Body of pancreas (tissue), 4 donors: ENCODE results near the gene EPHB1. TPM values are rescaled to one million over a fixed set of nuclear protein-coding genes. Genes with fewer than 3 reads are reported as not detected.

ENCODE experiments used
- ATAC-seq: fragments of 150-250 bp; one replicate; pipeline ENCODE4 v1.9.1; 2016
- DNase-seq, 4 donors: peaks; one replicate each; pipeline ENCODE4 v3.0.0-alpha.2; 2019
- H3K27ac ChIP-seq, 4 donors: fragments of 200-600 bp; sonication (generic); 1 replicate in 3 of 4; 2 replicates in 1 of 4; pipeline versions ENCODE4 v1.5.1 to v1.6.1; 2016 to 2019; ENCODE audit warnings: mild to moderate bottlenecking in 1 of 4, mixed read lengths in 1 of 4, moderate library complexity in 1 of 4
- H3K27me3 ChIP-seq, 2 donors: fragments of 200-600 bp; sonication (generic); one replicate each; pipeline ENCODE4 v1.6.0; 2016; ENCODE audit warnings: mild to moderate bottlenecking in 1 of 2
- H3K36me3 ChIP-seq, 2 donors: fragments of 200-600 bp; sonication (generic); replicated peaks in 1 of 2; 2 replicates each; pipeline ENCODE4 v1.5.1; 2016; ENCODE audit warnings: low read depth in 2 of 2; ENCODE audit not compliant: insufficient read depth in 1 of 2
- H3K4me1 ChIP-seq: fragments of 200-600 bp; sonication (generic); one replicate; pipeline ENCODE4 v1.6.0; 2016
- H3K4me3 ChIP-seq, 2 donors: fragments of 200-600 bp; sonication (generic); 1 replicate in 1 of 2; 2 replicates in 1 of 2; pipeline ENCODE4 v1.5.1; 2016 to 2019
- H3K9me3 ChIP-seq, 3 donors: fragments of 200-600 bp; sonication (generic); 1 replicate in 2 of 3; 2 replicates in 1 of 3; pipeline ENCODE4 v1.5.1; 2016
- CTCF ChIP-seq, 7 experiments: fragments of 450-650 bp in 4 of 7; fragments of 200-600 bp in 3 of 7; sonication (generic) in 3 of 7; IDR thresholded peaks; one replicate each; pipeline ENCODE4 v1.5.1; 2016 to 2019; ENCODE audit warnings: antibody characterized with exemption in 7 of 7
- POLR2A ChIP-seq, 3 donors: fragments of 450-650 bp; IDR thresholded peaks; one replicate each; pipeline ENCODE4 v1.6.1; 2016; ENCODE audit warnings: antibody characterized with exemption in 3 of 3, mild to moderate bottlenecking in 2 of 3
- whole genome bisulfite sequencing, 2 donors: methylation state at CpG; one replicate each; pipeline ENCODE4 v1.1.5; 2017; 5-methylcytosine and 5-hydroxymethylcytosine counted together
- intact Hi-C: fragments of 100-400 bp; cut with DNase I; formaldehyde crosslinking; loops from one replicate; pipeline ENCODE4 v1.15.1; 2023
- total RNA-seq, 2 donors: library from RNA; depleted of rRNA; stranded (reverse); fragments of >200 nt; gene quantifications; one replicate each; pipeline ENCODE4 v1.1.0, GENCODE V29; 2016

The EPHB1 gene
- total RNA-seq, 2 donors from 2014 or later = 1.3 TPM; not detected in 1

GRCh38 chr3:135218782-135219181 is 423.7 kb downstream of the EPHB1 start:
- Histone ChIP-seq H3K9me3 (no peaks in the 10 kb centered on the region), H3K4me3 (no peak overlapping the region), H3K4me1 (no peaks in the 10 kb centered on the region), H3K27ac (no peak overlapping the region), H3K27me3 (no peaks in the 10 kb centered on the region), H3K36me3 (no peaks in the 10 kb centered on the region)
- TF ChIP-seq CTCF (IDR thresholded peaks at IDR 0.05) (no peak), POLR2A (IDR thresholded peaks at IDR 0.05) (no peak)
- ATAC-seq = no peak
- 75 to 78% methylated on average over 4 of the region's 4 CpGs for WGBS, 2 donors
- intact Hi-C loops = no loop called here
- DNase-seq = no peak

GRCh38 chr3:135224815-135225362 is 429.8 kb downstream of the EPHB1 start:
- Histone ChIP-seq H3K9me3 (no peaks in the 10 kb centered on the region), H3K4me1 (no peaks in the 10 kb centered on the region), H3K4me3 (no peak overlapping the region), H3K27ac (no peak overlapping the region), H3K27me3 (no peaks in the 10 kb centered on the region), H3K36me3 (no peaks in the 10 kb centered on the region)
- WGBS, 2 donors = 58 to 59% methylated on average over 5 of the region's 5 CpGs
- TF ChIP-seq CTCF (IDR thresholded peaks at IDR 0.05) (no peak), POLR2A (IDR thresholded peaks at IDR 0.05) (no peak)
- no peak for ATAC-seq
- intact Hi-C loops = no loop called here
- DNase-seq = no peak

GRCh38 chr3:135226057-135226456 is 431.0 kb downstream of the EPHB1 start:
- Histone ChIP-seq H3K27me3 (no peaks in the 10 kb centered on the region), H3K27ac (no peak overlapping the region), H3K9me3 (no peaks in the 10 kb centered on the region), H3K36me3 (no peaks in the 10 kb centered on the region), H3K4me1 (no peaks in the 10 kb centered on the region), H3K4me3 (no peak overlapping the region)
- WGBS, 2 donors = 69 to 76% methylated on average over 6 of the region's 6 CpGs
- TF ChIP-seq POLR2A (IDR thresholded peaks at IDR 0.05) = no peak
- TF ChIP-seq CTCF (IDR thresholded peaks at IDR 0.05) = no peak
- DNase-seq (peak in 1 of 4 donors; percentile 11), ATAC-seq (no peak)
- intact Hi-C loops = no loop called here

- intact Hi-C loops = no loop called here
- Histone ChIP-seq H3K9me3 (no peaks in the 10 kb centered on the region), H3K27me3 (no peaks in the 10 kb centered on the region), H3K27ac (no peak overlapping the region), H3K4me3 (no peak overlapping the region), H3K36me3 (no peaks in the 10 kb centered on the region), H3K4me1 (no peaks in the 10 kb centered on the region)
- 36 to 40% methylated on average over 3 of the region's 3 CpGs for WGBS, 2 donors
- TF ChIP-seq CTCF (IDR thresholded peaks at IDR 0.05) (no peak), POLR2A (IDR thresholded peaks at IDR 0.05) (no peak)
- ATAC-seq (no peak), DNase-seq (no peak)
Measured at GRCh38 chr3:135228201-135228600, 433.1 kb downstream of the EPHB1 start.

GRCh38 chr3:135229018-135229495 is 434.0 kb downstream of the EPHB1 start:
- 10 to 14% methylated on average over 5 of the region's 5 CpGs for WGBS, 2 donors
- DNase-seq (peak in 2 of 4 donors; percentile 10 to 11), ATAC-seq (no peak)
- no peaks in the 10 kb centered on the region for H3K9me3 ChIP-seq
- intact Hi-C loops = no loop called here
- no peaks in the 10 kb centered on the region for H3K4me1 ChIP-seq
- H3K27ac ChIP-seq = no peak overlapping the region
- no peak overlapping the region for H3K4me3 ChIP-seq
- TF ChIP-seq CTCF (IDR thresholded peaks at IDR 0.05) (no peak), POLR2A (IDR thresholded peaks at IDR 0.05) (no peak)
- H3K27me3 ChIP-seq = no peaks in the 10 kb centered on the region
- no peaks in the 10 kb centered on the region for H3K36me3 ChIP-seq
